ENCODE results near the gene LITAF. TPM values are rescaled to one million over a fixed set of nuclear protein-coding genes. Genes with fewer than 3 reads are reported as not detected.
"Not testable (repeated sequence)": the region's sequence is repeated elsewhere in the genome, so short reads cannot be mapped to it uniquely, and the experiment has no call there.

LITAF gene
- total RNA-seq, 1 donor: 96.7 TPM

DNA sequence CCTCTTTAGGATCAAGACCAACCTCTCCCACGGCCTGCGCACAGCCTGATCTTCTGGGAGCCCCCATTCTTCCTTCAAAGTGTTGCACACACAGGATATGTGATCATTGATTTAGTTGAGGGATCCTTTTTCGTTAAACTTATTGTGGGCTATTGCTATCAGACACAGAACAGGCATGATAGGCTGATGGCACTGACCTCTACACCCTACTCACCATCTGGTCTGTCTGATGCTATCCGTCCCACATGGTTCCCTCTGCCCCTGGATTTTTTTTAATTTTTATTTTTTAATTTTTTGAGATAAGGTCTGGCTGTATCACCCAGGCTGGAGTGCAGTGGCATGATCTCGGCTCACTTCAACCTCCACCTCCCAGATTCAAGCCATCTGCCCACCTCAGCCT, 19.2 kb upstream of the LITAF start:
- H3K4me3 ChIP-seq (ENCODE audit: low read depth, low read length): no peak overlapping the region
- DNase-seq (ENCODE audit: low read depth): no peak
- TF ChIP-seq, protein P1, sequence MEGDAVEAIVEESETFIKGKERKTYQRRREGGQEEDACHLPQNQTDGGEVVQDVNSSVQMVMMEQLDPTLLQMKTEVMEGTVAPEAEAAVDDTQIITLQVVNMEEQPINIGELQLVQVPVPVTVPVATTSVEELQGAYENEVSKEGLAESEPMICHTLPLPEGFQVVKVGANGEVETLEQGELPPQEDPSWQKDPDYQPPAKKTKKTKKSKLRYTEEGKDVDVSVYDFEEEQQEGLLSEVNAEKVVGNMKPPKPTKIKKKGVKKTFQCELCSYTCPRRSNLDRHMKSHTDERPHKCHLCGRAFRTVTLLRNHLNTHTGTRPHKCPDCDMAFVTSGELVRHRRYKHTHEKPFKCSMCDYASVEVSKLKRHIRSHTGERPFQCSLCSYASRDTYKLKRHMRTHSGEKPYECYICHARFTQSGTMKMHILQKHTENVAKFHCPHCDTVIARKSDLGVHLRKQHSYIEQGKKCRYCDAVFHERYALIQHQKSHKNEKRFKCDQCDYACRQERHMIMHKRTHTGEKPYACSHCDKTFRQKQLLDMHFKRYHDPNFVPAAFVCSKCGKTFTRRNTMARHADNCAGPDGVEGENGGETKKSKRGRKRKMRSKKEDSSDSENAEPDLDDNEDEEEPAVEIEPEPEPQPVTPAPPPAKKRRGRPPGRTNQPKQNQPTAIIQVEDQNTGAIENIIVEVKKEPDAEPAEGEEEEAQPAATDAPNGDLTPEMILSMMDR (IDR thresholded peaks at IDR 0.05; ENCODE audit: insufficient read depth, low read depth, low read length): no peak

DNA sequence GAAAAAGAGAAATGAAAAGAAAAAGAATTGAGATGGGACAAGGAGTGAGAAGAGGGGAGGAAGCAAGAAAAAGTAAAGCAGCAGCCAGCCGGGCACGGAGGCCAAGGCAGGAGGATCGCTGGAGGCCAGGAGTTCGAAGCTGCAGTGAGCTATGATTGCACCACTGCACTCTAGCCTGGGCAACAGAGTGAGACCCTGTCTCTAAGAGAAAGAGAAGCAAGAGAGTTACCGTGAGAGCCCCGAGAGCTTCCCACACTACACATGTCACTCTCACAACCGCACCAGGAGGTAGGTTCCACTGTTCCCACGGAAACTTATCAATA, 18.8 kb upstream of the LITAF start:
- H3K4me3 ChIP-seq (ENCODE audit: low read depth, low read length): no peak overlapping the region
- TF ChIP-seq, protein P1 (IDR thresholded peaks at IDR 0.05; ENCODE audit: insufficient read depth, low read depth, low read length): no peak
- no peak for DNase-seq (ENCODE audit: low read depth)

DNA sequence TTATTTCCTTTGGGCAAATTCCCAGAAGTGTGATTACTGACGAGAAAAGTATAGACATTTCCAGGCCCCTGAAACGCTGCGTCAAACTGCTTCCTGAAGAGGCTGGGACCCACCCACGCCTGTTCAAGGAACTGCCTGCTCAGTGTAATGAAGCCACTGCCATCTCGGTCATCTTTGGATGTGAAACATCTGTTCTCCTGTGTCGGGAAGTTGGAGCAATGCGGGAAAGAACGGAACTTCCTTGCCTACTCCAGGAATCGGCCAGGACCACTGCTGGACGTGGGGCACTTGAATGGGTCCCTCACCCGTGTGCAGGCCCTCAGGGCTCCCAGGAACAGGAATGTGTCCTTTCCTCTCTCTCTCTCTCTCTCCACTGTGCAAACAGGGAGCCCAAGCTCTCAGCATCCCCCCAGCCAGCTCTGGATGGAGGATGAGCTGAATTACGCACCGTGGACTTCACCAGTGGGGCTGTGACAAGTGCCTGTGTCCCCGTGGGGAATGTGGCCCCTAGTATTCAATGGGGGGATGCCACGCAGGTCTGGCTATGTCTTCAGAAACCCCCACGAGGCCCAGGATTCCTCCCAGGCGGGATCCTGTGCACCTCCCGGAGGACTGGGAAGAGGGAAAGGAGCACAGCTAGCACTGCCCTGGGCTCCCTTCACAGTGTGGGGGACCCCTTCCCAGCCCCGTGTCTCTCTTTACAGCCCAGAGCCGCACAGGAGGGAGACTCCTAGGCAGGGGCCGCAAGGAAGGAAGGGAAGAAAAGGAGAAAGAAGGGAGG, 18.3 kb upstream of the LITAF start:
- peak; percentile 81 for DNase-seq (ENCODE audit: low read depth)
- TF ChIP-seq, protein P1 (IDR thresholded peaks at IDR 0.05; ENCODE audit: insufficient read depth, low read depth, low read length): no peak
- no peak overlapping the region for H3K4me3 ChIP-seq (ENCODE audit: low read depth, low read length)

DNA sequence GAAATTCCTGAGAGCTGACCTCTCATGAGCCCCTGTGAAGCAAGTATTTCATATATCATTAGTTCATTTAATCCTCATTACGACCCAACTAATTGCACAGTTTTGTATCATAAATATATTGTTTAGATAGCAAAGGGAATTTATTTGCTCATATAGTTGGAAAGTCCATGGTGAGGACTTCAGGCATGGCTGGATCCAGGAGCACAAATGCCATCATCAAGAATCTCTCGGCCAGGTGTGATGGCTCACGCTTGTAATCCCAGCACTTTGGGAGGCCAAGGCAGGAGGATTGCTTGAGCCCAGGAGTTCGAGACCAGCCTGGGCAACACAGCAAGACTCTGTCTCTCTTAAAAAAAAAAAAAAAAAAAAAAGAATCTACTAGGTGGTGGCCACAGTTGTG, 17.6 kb upstream of the LITAF start:
- not testable (repeated sequence) for DNase-seq (ENCODE audit: low read depth)

DNA sequence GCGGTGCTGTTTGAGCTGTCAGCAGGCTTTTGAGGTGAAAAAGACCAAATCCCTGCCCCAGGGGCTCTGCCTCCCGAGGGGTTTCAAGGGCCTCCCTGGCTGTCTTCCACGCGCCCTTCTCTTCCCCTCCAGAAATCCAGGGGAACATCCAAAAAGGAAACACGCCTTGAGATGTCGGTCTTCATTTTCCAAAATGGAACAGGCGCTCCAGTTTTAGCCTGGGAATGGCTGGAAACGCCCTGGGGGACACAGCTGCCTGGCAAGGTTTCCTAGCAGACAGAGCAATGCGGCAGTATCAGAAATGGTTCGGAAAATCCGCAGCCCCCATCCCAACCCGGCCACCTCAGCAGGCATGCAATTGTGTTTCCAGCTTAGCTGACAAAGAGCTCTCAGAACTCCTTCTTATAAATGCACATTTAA, 16.6 kb upstream of the LITAF start:
- no peak for DNase-seq (ENCODE audit: low read depth)
- H3K4me3 ChIP-seq (ENCODE audit: low read depth, low read length): no peak overlapping the region
- TF ChIP-seq, protein P1 (IDR thresholded peaks at IDR 0.05; ENCODE audit: insufficient read depth, low read depth, low read length): no peak

More for the DNA sequence above, 17.6 kb upstream of the LITAF start:
- H3K4me3 ChIP-seq (ENCODE audit: low read depth, low read length): not testable (repeated sequence)

DNA sequence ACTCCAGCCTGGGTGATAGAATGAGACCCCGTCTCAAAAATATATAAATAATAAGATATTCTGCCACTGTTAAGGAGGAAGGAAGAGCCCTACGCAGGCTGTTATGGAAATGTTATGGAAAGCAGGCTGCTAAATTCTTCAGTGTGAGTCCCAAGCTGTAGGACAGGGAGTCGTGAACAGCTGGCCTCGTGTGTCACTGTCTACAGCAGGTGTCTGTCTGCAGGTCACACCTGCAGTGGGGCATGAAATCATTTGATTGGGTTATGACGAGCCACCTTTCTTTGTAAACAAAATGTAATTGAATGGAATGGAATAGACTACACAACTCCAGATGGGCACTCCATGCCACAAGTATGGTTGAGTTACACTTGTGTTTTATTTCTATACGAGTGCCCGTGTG, 15.6 kb upstream of the LITAF start:
- DNase-seq (ENCODE audit: low read depth): no peak
- TF ChIP-seq, protein P1 (IDR thresholded peaks at IDR 0.05; ENCODE audit: insufficient read depth, low read depth, low read length): no peak
- H3K4me3 ChIP-seq (ENCODE audit: low read depth, low read length): no peak overlapping the region

DNA sequence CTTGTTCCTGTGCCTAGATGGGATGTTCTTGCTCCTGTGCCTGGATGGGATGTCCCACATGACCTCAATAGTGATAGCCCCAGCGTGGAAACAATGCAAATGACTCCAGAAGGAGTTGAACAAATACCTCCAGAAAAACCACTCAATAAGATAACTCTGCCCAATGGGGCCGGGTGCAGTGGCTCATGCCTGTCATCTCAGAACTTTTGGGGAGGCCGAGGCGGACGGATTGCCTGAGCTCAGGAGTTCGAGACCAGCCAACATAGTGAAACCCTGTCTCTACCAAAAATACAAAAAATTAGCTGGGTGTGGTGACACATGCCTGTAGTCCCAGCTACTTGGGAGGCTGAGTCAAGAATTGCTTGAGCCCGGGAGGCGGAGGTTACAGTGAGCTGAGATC, 15.2 kb upstream of the LITAF start:
- no peak for DNase-seq (ENCODE audit: low read depth)
- TF ChIP-seq, protein P1 (IDR thresholded peaks at IDR 0.05; ENCODE audit: insufficient read depth, low read depth, low read length): no peak
- no peak overlapping the region for H3K4me3 ChIP-seq (ENCODE audit: low read depth, low read length)

All from fibroblast of villous mesenchyme (primary cell).